ENCODE data around the gene DOC2B. TPM values are rescaled to one million over a fixed set of nuclear protein-coding genes. Genes with fewer than 3 reads are reported as not detected.

The DOC2B gene
- total and polyA plus RNA-seq, 2 of the 8 experiments (the other 6 are each of a cell fraction or from before 2014, with no cell fraction given), result 1.3 to 3.3 TPM

DNA sequence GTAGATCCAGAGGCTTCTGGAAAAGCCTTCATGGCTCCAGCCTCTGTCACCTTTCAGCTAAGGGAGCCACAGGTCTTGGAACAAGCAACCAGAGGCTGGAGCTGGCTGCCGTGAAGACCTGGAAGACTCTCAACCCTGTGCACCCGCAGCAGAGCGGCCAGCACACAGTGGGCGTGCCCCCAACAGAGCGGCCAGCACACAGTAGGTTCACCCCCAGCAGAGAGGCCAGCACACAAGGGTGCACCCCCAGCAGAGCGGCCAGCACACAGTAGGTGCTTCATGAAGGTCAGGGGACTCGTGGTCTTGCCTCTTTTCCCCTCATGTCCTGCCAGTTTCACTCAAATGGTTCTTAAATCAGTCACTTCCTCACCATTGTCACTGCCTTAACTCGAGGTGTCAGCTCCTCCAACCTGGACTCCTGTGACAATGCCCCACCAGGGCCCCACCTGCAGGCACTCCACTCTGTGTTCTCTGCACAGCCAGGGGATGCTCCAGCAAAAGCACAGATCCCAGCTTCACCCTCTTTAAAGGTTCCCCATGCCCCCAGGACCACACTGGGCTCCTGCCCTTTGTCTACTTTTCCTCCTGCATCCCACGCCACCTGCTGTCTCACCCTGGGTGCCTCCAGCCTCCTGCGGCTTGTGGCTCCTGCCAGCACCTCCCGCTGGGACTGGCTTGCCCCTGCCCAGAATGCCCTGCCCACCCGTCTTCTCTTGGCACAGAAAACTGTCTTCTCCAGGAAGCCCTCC, 42.4 kb upstream of the DOC2B start:
- FAIRE-seq (no peak), DNase-seq (ENCODE audit: low read depth in 1 of 2, low spot score in 2 of 2) (no peak)
- no peaks in the 10 kb centered on the region for H3K9me3 ChIP-seq (ENCODE audit: insufficient read depth in 2 of 2, low read depth in 1 of 2, low read length in 1 of 2)
- H3K27me3 ChIP-seq (replicated peaks in 1 of 4; ENCODE audit: control insufficient read depth in 3 of 4, extremely low read depth in 1 of 4, insufficient read depth in 3 of 4, low read length in 3 of 4), result no peaks in the 10 kb centered on the region
- H2BK120ac ChIP-seq (replicated peaks; ENCODE audit: low read depth, low read length), result no peak overlapping the region
- H3K4me3 ChIP-seq (ENCODE audit: extremely low read depth in 1 of 4, insufficient read depth in 2 of 4, low read depth in 3 of 4, low read length in 4 of 4), result no peak overlapping the region
- H4K91ac ChIP-seq (replicated peaks; ENCODE audit: insufficient read length, low read length), result no peak overlapping the region
- no peaks in the 10 kb centered on the region for H3K36me3 ChIP-seq (ENCODE audit: control insufficient read depth in 2 of 4, insufficient read depth in 4 of 4, low read length in 3 of 4)
- no peak overlapping the region for H3K4me2 ChIP-seq (ENCODE audit: insufficient read depth in 1 of 2, low read depth in 2 of 2, low read length in 2 of 2)
- no peak overlapping the region for H3K27ac ChIP-seq (ENCODE audit: low read depth, low read length)
- no peak overlapping the region for H3K18ac ChIP-seq (ENCODE audit: extremely low read depth, low read length)
- no peaks in the 10 kb centered on the region for H3K79me1 ChIP-seq (ENCODE audit: low read depth, low read length)
- no peaks in the 10 kb centered on the region for H4K20me1 ChIP-seq (replicated peaks in 1 of 2; ENCODE audit: control insufficient read depth in 1 of 2, insufficient read depth in 2 of 2, low read length in 2 of 2)
- no peak overlapping the region; the same call in 1 of the 2 replicates for H4K8ac ChIP-seq (ENCODE audit: extremely low read depth, insufficient read depth, low read length)
- no peaks in the 10 kb centered on the region for H3K79me2 ChIP-seq (ENCODE audit: control insufficient read depth in 1 of 2, insufficient read depth in 2 of 2, low read length in 2 of 2)
- no peak overlapping the region for H3K23ac ChIP-seq (ENCODE audit: insufficient read length)
- no peak overlapping the region for H3K14ac ChIP-seq (ENCODE audit: insufficient read length)
- CTCF ChIA-PET (ENCODE audit: partially characterized antibody), result interaction anchor here (0.7 to 1.7 kb wide), 6 partner anchors 8 to 924 kb away, joined by 3 to 5 read pairs (median 4); no protein-coding TSS in a partner anchor
- H3K4ac ChIP-seq (replicated peaks; ENCODE audit: insufficient read length, low read depth, low read length), result no peak overlapping the region
- H2AK5ac ChIP-seq (ENCODE audit: low read depth, low read length), result no peak overlapping the region
- H2BK5ac ChIP-seq (ENCODE audit: low read depth, low read length), result no peak overlapping the region
- H3K23me2 ChIP-seq (ENCODE audit: low read depth, low read length), result no peaks in the 10 kb centered on the region
- no peak overlapping the region for H2AFZ ChIP-seq (ENCODE audit: low read length)
- H2BK15ac ChIP-seq (ENCODE audit: low read length), result no peak overlapping the region
- POLR2A ChIA-PET (ENCODE audit: partially characterized antibody), result interaction anchor here (1.1 to 1.4 kb wide), 3 partner anchors 9 to 18 kb away, joined by 3 read pairs; no protein-coding TSS in a partner anchor
- H3K56ac ChIP-seq (replicated peaks; ENCODE audit: insufficient read length, low read depth, low read length), result no peak overlapping the region
- no peak overlapping the region for H2BK12ac ChIP-seq (ENCODE audit: low read depth, low read length)
- no peak overlapping the region for H2BK20ac ChIP-seq (ENCODE audit: low read length)
- WGBS, 2 experiments (ENCODE audit: extremely low coverage in 1 of 2, insufficient coverage in 1 of 2, insufficient read length in 1 of 2, insufficient replicate concordance in 2 of 2, low coverage in 1 of 2, low lambda C conversion rate in 2 of 2, missing lambda C conversion rate in 1 of 2), result 82% methylated on average over 12 of the region's 12 CpGs; no CpG with 5 or more reads in 1 of the 2 experiments
- H4K5ac ChIP-seq (ENCODE audit: insufficient read length, low read depth, low read length), result no peak overlapping the region
- H3K9ac ChIP-seq (replicated peaks in 1 of 4; ENCODE audit: extremely low read depth in 1 of 4, low read depth in 3 of 4, low read length in 3 of 4), result no peak overlapping the region
- H3K4me1 ChIP-seq (replicated peaks in 1 of 4; ENCODE audit: control insufficient read depth in 3 of 4, insufficient read depth in 4 of 4, low read length in 3 of 4), result peaks cover 0 to 13% (median 0%) of the 10 kb centered on the region in 4 experiments; a peak in 2 of 7 replicates
- TF ChIP-seq SAP30 (IDR thresholded peaks at IDR 0.05; ENCODE audit: insufficient read depth, insufficient replicate concordance, low read length) (no peak), PHF8 (conservative IDR thresholded peaks at IDR 0.05; ENCODE audit: low read depth, low read length) (no peak), TBP (IDR thresholded peaks at IDR 0.05; ENCODE audit: low read depth, low read length) (no peak), HDAC2 (IDR thresholded peaks at IDR 0.05; ENCODE audit: borderline replicate concordance in 1 of 2, low read depth in 2 of 2, low read length in 2 of 2) (no peak), KDM5A (IDR thresholded peaks at IDR 0.05; ENCODE audit: low read length) (no peak), TCF12 (IDR thresholded peaks at IDR 0.05; ENCODE audit: low read depth, low read length) (no peak), RFX5 (IDR thresholded peaks at IDR 0.05; ENCODE audit: borderline replicate concordance, low read depth, low read length) (no peak)
- TF ChIP-seq, protein P1, sequence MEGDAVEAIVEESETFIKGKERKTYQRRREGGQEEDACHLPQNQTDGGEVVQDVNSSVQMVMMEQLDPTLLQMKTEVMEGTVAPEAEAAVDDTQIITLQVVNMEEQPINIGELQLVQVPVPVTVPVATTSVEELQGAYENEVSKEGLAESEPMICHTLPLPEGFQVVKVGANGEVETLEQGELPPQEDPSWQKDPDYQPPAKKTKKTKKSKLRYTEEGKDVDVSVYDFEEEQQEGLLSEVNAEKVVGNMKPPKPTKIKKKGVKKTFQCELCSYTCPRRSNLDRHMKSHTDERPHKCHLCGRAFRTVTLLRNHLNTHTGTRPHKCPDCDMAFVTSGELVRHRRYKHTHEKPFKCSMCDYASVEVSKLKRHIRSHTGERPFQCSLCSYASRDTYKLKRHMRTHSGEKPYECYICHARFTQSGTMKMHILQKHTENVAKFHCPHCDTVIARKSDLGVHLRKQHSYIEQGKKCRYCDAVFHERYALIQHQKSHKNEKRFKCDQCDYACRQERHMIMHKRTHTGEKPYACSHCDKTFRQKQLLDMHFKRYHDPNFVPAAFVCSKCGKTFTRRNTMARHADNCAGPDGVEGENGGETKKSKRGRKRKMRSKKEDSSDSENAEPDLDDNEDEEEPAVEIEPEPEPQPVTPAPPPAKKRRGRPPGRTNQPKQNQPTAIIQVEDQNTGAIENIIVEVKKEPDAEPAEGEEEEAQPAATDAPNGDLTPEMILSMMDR (IDR thresholded peaks at IDR 0.05; ENCODE audit: control extremely low read depth in 1 of 3, insufficient read depth in 1 of 3, low read depth in 1 of 3, low read length in 3 of 3), result no peak

Measured in H1 (cell line).